ENCODE data around the gene EML5. TPM values are rescaled to one million over a fixed set of nuclear protein-coding genes. Genes with fewer than 3 reads are reported as not detected.

Gene EML5
- total and polyA plus RNA-seq, 2 experiments from 2014 or later = 1.4 TPM; not detected in 1

DNA sequence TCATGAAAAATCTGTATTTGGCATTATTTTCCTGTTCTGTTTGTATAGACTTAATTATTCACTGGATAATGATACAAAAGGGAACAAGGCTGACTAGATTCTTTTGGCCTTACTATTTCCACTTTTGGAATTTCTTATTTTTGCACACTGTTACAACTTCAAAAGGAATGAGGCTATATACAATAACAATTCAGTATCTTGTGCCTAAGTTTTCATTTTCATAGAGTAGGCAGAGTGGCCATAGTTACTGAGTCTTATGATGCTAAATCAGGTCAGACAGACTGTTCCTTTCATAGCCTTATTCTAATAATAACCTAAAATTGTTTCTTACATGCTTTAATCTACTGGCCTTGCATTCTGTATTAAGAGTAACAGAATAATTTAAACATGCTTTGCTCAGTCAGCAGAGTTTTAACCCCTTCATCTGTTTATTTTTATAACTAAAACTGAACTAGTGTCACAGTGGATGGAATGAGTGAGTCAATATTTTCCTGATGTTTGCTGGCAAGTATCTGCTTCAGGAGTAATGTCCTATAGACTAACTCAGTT is 42.2 kb upstream of the EML5 start:
- Histone ChIP-seq H3K27ac (no peak overlapping the region), H4K20me1 (ENCODE audit: insufficient read depth, poor library complexity, severe bottlenecking) (no peaks in the 10 kb centered on the region), H3K4me1 (ENCODE audit: insufficient read depth) (peaks cover 4% of the 10 kb centered on the region)

DNA sequence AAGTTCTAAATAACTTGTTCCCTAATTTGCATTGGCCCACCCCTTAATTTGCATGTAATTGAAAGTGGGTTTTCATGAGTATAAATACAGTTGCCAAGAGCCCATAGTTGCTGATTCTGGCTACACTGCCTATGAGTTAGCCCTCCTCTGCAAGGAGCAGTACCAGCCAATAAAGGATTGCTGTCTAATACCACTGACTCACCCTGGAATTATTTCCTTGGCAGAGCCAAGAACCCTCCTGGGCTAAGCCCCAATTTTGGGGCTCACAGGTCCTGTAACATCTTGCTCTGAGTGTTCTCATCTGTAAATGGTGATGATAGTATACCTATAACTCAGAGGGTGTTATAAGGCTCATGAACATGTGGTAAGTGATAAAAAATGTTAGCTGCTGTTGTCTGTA is 38.5 kb upstream of the EML5 start:
- Histone ChIP-seq H3K36me3 (replicated peaks; ENCODE audit: insufficient read depth, low read depth) (no peaks in the 10 kb centered on the region), H3K27me3 (no peaks in the 10 kb centered on the region), H2AFZ (no peak overlapping the region), H3K9me3 (ENCODE audit: low read depth) (no peaks in the 10 kb centered on the region), H3K9me2 (replicated peaks; ENCODE audit: insufficient read depth) (no peaks in the 10 kb centered on the region), H3K27ac (no peak overlapping the region), H3K4me3 (no peak overlapping the region), H3K79me2 (peaks cover 60% of the 10 kb centered on the region), H3K4me1 (ENCODE audit: insufficient read depth) (peaks cover 4% of the 10 kb centered on the region), H4K20me1 (ENCODE audit: insufficient read depth, poor library complexity, severe bottlenecking) (no peaks in the 10 kb centered on the region), H3K4me2 (no peak overlapping the region)
- DNase-seq (ENCODE audit: low spot score) = no peak
- TF ChIP-seq, protein P1, sequence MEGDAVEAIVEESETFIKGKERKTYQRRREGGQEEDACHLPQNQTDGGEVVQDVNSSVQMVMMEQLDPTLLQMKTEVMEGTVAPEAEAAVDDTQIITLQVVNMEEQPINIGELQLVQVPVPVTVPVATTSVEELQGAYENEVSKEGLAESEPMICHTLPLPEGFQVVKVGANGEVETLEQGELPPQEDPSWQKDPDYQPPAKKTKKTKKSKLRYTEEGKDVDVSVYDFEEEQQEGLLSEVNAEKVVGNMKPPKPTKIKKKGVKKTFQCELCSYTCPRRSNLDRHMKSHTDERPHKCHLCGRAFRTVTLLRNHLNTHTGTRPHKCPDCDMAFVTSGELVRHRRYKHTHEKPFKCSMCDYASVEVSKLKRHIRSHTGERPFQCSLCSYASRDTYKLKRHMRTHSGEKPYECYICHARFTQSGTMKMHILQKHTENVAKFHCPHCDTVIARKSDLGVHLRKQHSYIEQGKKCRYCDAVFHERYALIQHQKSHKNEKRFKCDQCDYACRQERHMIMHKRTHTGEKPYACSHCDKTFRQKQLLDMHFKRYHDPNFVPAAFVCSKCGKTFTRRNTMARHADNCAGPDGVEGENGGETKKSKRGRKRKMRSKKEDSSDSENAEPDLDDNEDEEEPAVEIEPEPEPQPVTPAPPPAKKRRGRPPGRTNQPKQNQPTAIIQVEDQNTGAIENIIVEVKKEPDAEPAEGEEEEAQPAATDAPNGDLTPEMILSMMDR (IDR thresholded peaks at IDR 0.05; ENCODE audit: poor library complexity) = no peak

More for the DNA sequence above, 42.2 kb upstream of the EML5 start:
- Histone ChIP-seq H3K27me3 (no peaks in the 10 kb centered on the region), H3K36me3 (replicated peaks; ENCODE audit: insufficient read depth, low read depth) (no peaks in the 10 kb centered on the region), H2AFZ (no peak overlapping the region), H3K79me2 (peaks cover 29% of the 10 kb centered on the region), H3K4me2 (no peak overlapping the region), H3K9me3 (ENCODE audit: low read depth) (no peaks in the 10 kb centered on the region), H3K4me3 (no peak overlapping the region), H3K9me2 (replicated peaks; ENCODE audit: insufficient read depth) (no peaks in the 10 kb centered on the region)
- no peak for DNase-seq (ENCODE audit: low spot score)
- TF ChIP-seq EZH2 (IDR thresholded peaks at IDR 0.05; ENCODE audit: borderline replicate concordance) = no peak
- TF ChIP-seq EZH2phosphoT487 (IDR thresholded peaks at IDR 0.05; ENCODE audit: low read depth, severe bottlenecking, unreplicated experiment) = no peak
- TF ChIP-seq, protein P1 (IDR thresholded peaks at IDR 0.05; ENCODE audit: poor library complexity) = no peak

GRCh38 chr14:88829685-88830302 is 37.0 kb upstream of the EML5 start:
- Histone ChIP-seq H3K9me2 (replicated peaks; ENCODE audit: insufficient read depth) (no peaks in the 10 kb centered on the region), H3K27me3 (no peaks in the 10 kb centered on the region), H3K4me1 (ENCODE audit: insufficient read depth) (peaks cover 9% of the 10 kb centered on the region), H4K20me1 (ENCODE audit: insufficient read depth, poor library complexity, severe bottlenecking) (no peaks in the 10 kb centered on the region), H2AFZ (no peak overlapping the region), H3K79me2 (peaks cover 73% of the 10 kb centered on the region), H3K9me3 (ENCODE audit: low read depth) (no peaks in the 10 kb centered on the region), H3K36me3 (replicated peaks; ENCODE audit: insufficient read depth, low read depth) (no peaks in the 10 kb centered on the region), H3K27ac (no peak overlapping the region), H3K4me2 (no peak overlapping the region), H3K4me3 (no peak overlapping the region)
- no peak for DNase-seq (ENCODE audit: low spot score)
- TF ChIP-seq EZH2phosphoT487 (IDR thresholded peaks at IDR 0.05; ENCODE audit: low read depth, severe bottlenecking, unreplicated experiment) (no peak), EZH2 (IDR thresholded peaks at IDR 0.05; ENCODE audit: borderline replicate concordance) (no peak)
- TF ChIP-seq, protein P1 (IDR thresholded peaks at IDR 0.05; ENCODE audit: poor library complexity) = no peak
- 87% methylated on average over 4 of the region's 4 CpGs for WGBS (ENCODE audit: low lambda C conversion rate, missing lambda C conversion rate)
